Lower leg skin (tissue), 3 donors: ENCODE data around the gene CWC27.

Source experiments
- POLR2A ChIP-seq, 2 donors: fragments of 450-650 bp; IDR thresholded peaks; one replicate each; pipeline ENCODE4 v1.6.1; 2016 to 2017; ENCODE audit warnings: antibody characterized with exemption in 2 of 2, mild to moderate bottlenecking in 1 of 2, moderate library complexity in 1 of 2
- TF ChIP-seq, protein P1 (sequence below), 3 donors: fragments of 450-650 bp; IDR thresholded peaks; one replicate each; pipeline ENCODE4 v1.5.1; 2016; ENCODE audit warnings: antibody characterized with exemption in 3 of 3, mild to moderate bottlenecking in 3 of 3, moderate library complexity in 2 of 3

- TF ChIP-seq POLR2A (IDR thresholded peaks at IDR 0.05): no peak
- TF ChIP-seq, protein P1, sequence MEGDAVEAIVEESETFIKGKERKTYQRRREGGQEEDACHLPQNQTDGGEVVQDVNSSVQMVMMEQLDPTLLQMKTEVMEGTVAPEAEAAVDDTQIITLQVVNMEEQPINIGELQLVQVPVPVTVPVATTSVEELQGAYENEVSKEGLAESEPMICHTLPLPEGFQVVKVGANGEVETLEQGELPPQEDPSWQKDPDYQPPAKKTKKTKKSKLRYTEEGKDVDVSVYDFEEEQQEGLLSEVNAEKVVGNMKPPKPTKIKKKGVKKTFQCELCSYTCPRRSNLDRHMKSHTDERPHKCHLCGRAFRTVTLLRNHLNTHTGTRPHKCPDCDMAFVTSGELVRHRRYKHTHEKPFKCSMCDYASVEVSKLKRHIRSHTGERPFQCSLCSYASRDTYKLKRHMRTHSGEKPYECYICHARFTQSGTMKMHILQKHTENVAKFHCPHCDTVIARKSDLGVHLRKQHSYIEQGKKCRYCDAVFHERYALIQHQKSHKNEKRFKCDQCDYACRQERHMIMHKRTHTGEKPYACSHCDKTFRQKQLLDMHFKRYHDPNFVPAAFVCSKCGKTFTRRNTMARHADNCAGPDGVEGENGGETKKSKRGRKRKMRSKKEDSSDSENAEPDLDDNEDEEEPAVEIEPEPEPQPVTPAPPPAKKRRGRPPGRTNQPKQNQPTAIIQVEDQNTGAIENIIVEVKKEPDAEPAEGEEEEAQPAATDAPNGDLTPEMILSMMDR (IDR thresholded peaks at IDR 0.05): no peak
Observed at GRCh38 chr5:64789457-64789856, 20.7 kb downstream of the CWC27 start.
